Astrocyte of the spinal cord (primary cell): ENCODE measurements around the gene AURKAIP1.
"Not testable (repeated sequence)": the region's sequence is repeated elsewhere in the genome, so short reads cannot be mapped to it uniquely, and the experiment has no call there.

Experiments
- DNase-seq: peaks from one replicate; pipeline ENCODE4 v3.0.0; 2011; ENCODE audit warnings: low read depth, low spot score
- H3K4me3 ChIP-seq: 2 replicates; pipeline ENCODE4 v1.5.1; 2011; ENCODE audit warnings: low read depth, mild to moderate bottlenecking, low read length, moderate library complexity
- in situ Hi-C: cut with HindIII; loops from 2 replicates; pipeline ENCODE4 v1.10.0; 2017; ENCODE audit warnings: low sequenced_read_pairs
- TF ChIP-seq, protein P1 (sequence below): IDR thresholded peaks from 2 replicates; pipeline ENCODE4 v1.5.1; 2012; ENCODE audit warnings: low read depth, mild to moderate bottlenecking, low read length, inconsistent platforms

The AURKAIP1 gene

DNA sequence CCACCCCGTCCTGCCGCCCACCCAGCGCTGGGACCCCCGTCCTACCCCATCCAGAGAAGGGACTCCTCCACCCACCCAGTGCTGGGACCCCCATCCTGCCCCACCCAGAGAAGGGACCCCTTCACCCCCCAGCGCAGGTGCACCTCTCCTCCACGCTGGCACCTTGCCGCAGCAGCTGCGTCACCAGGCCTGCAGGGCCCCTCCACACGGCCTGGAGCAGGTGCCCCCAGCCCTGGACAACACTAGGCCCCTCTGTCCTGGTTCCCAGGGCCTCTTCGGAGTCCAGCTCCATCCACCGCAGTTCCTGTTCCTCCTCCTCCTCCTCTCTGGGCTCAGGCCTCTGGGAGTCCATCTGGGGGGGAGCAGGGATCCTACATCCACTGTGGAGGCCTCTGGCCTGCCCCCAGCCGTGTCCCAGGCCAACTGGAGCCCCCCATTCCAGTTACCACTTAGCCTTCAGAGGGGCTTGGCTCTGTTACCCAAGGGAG lies 45.7 kb upstream of the AURKAIP1 start:
- TF ChIP-seq, protein P1, sequence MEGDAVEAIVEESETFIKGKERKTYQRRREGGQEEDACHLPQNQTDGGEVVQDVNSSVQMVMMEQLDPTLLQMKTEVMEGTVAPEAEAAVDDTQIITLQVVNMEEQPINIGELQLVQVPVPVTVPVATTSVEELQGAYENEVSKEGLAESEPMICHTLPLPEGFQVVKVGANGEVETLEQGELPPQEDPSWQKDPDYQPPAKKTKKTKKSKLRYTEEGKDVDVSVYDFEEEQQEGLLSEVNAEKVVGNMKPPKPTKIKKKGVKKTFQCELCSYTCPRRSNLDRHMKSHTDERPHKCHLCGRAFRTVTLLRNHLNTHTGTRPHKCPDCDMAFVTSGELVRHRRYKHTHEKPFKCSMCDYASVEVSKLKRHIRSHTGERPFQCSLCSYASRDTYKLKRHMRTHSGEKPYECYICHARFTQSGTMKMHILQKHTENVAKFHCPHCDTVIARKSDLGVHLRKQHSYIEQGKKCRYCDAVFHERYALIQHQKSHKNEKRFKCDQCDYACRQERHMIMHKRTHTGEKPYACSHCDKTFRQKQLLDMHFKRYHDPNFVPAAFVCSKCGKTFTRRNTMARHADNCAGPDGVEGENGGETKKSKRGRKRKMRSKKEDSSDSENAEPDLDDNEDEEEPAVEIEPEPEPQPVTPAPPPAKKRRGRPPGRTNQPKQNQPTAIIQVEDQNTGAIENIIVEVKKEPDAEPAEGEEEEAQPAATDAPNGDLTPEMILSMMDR: no peak
- in situ Hi-C loops: no loop called here
- no peak for DNase-seq
- H3K4me3 ChIP-seq: no peak overlapping the region

DNA sequence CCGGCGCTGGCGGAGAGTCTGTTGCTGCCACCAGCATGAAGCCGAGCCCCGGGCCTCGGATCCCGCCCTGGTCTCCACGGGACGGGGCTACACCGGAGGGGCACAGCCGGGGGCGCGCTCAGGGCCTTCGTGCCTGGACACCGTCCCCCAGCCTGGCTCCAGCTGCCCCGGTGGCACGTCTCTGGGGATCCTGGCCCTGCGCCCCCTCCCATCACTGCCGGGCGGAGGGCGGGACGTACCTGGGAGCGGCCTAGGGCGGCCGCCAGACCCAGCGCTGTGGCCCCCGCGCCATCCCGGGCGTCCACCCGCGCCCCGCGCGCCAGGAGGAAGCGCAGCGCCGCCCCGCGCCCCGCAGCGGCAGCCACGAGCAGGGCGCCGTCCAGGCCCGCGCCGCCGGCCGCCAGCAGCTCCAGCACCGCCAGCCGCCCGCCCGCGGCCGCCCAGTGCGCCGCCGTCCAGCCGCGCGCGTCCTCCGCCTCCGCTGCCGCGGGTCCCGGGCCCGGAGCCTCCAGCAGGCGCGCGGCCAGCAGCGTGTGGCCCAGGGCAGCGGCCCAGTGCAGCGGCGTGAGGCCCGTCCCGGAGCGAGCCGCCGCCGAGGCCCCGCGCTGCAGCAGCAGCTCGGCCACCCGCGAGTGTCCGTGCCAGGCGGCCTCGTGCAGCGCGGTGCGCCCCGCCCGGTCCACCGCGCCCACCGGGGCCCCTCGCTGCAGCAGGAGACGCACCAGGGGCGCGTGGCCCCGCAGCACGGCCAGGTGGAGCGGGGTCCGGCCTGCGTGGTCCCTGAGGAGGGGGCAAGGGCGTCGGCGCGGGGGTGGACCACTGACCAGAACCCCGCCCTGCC lies 45.0 kb upstream of the AURKAIP1 start:
- in situ Hi-C loops: no loop called here
- no peak overlapping the region for H3K4me3 ChIP-seq
- no peak for DNase-seq
- TF ChIP-seq, protein P1: no peak

- no peak for DNase-seq
- in situ Hi-C loops: no loop called here
- TF ChIP-seq, protein P1: no peak
- H3K4me3 ChIP-seq: no peak overlapping the region
Measured at GRCh38 chr1:1419363-1419812, 44.4 kb upstream of the AURKAIP1 start.

DNA sequence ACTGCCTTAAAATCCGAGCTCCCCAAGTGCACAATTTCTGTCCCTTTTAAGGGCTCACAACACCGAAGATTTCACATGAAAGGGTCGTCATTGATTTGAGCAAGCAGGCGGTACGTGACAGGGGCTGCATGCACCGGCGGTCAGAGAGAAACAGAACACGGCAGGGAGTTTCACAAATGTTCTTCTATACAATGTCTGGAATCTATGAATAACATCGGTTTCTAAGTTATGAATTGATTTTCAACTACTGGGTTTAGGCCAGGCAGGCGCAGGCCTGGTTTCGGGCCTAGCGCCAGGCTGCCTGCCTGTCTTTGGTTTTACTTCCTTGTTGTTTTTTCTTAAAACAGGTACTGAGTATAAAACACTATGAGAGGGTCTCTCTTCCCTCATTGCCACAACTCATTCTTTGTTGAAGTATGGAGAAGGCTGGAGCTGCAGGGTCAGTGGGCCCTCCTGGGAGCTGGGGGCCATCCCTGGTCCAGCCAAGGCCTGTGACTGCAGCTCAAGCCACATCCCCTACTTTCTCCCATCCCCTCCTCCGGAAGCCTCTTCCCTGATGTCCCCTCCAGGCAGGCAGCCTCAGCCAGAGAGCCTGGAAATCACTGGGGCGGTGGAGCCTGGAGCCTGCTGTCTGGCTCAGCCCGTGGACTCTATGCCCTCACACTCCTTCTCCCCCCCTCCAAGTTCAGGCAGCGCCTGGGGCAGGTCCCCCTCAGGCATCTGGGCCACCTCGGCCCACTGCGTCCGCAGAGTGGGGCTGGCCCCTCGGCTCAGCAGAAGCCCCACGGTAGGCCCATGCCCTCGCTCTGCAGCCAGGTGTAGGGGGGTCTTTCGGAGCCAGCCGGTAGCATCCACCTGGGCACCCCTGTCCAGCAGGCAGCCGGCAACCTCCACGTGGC lies 43.7 kb upstream of the AURKAIP1 start:
- in situ Hi-C loops: no loop called here
- DNase-seq: no peak
- H3K4me3 ChIP-seq: no peak overlapping the region
- TF ChIP-seq, protein P1: no peak

- in situ Hi-C loops, DNase-seq, H3K4me3 ChIP-seq: not testable (repeated sequence)
Measured at GRCh38 chr1:1417825-1418463, 42.9 kb upstream of the AURKAIP1 start.

DNA sequence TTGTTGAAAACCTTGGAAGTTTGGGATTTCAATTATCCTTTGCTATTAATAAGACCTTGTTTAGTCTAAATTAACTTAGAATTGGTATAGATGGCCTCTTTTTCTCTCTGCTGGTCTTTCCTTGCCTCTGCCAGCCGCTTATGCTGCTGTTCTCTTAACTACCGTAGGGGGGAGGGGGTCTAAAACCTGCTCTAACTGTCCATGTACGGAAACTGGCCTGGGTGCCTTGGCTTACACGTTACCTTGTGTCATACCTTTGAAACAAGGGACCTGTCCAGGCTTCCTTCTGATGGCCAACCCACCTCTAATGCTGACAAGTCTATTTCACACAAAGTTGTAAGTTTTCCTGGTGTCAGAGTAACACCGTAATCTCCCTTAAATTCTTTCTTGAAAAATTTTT lies 42.4 kb upstream of the AURKAIP1 start:
- in situ Hi-C loops, DNase-seq, H3K4me3 ChIP-seq: not testable (repeated sequence)

GRCh38 chr1:1415751-1416150 lies 40.7 kb upstream of the AURKAIP1 start:
- in situ Hi-C loops: no loop called here
- TF ChIP-seq, protein P1: no peak
- H3K4me3 ChIP-seq: no peak overlapping the region
- DNase-seq: no peak

GRCh38 chr1:1412311-1412902 lies 37.4 kb upstream of the AURKAIP1 start:
- in situ Hi-C loops, H3K4me3 ChIP-seq, DNase-seq: not testable (repeated sequence)
